ENCODE data around the gene BST1.
"Not testable (repeated sequence)": the region's sequence is repeated elsewhere in the genome, so short reads cannot be mapped to it uniquely, and the experiment has no call there.

BST1 gene

DNA sequence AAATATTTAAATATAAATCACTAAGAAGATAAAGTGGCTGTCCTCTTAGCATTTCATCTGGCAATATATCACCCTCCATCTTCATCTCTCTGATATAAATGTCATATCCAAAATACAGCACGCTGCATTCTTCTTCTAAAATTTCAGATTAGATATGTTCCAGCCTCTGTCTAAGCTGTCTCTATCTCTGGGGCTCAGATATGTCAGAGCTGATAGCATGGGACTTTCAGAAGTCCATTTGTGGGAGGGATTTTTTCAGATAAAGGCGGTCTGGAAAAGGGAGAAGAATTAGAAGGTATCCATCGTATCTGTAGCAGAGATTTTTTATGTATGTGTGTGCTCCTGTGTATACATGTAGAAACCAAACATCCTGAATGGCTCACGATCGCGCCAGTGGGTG, 50.2 kb downstream of the BST1 start:
- TF ChIP-seq, protein P1, sequence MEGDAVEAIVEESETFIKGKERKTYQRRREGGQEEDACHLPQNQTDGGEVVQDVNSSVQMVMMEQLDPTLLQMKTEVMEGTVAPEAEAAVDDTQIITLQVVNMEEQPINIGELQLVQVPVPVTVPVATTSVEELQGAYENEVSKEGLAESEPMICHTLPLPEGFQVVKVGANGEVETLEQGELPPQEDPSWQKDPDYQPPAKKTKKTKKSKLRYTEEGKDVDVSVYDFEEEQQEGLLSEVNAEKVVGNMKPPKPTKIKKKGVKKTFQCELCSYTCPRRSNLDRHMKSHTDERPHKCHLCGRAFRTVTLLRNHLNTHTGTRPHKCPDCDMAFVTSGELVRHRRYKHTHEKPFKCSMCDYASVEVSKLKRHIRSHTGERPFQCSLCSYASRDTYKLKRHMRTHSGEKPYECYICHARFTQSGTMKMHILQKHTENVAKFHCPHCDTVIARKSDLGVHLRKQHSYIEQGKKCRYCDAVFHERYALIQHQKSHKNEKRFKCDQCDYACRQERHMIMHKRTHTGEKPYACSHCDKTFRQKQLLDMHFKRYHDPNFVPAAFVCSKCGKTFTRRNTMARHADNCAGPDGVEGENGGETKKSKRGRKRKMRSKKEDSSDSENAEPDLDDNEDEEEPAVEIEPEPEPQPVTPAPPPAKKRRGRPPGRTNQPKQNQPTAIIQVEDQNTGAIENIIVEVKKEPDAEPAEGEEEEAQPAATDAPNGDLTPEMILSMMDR (IDR thresholded peaks at IDR 0.05; ENCODE audit: low read length, missing control alignments) = no peak
- H3K4me3 ChIP-seq (replicated peaks; ENCODE audit: low read depth, low read length) = no peak overlapping the region
- DNase-seq (ENCODE audit: low read depth) = no peak

DNA sequence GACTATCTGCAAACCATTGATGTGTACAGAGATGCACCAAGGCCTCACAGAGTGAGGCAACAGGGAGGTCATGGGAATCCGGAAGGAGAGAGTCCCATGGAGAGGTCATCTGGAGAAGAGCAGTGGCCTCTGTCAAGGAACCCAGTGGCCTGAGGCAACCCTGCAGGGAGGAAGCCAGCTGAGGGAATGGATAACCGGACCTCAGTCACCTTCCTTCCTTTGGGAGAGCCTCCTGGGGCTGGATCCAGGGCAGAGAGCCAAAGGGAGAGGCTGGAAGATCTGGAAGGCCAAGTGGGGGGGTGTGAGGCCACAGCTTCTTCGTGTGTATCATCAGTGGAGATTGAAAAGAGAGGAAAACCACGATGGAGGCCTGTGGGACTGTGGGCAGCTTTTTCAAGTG, 50.9 kb downstream of the BST1 start:
- TF ChIP-seq, protein P1 (IDR thresholded peaks at IDR 0.05; ENCODE audit: low read length, missing control alignments) = no peak
- no peak overlapping the region for H3K4me3 ChIP-seq (replicated peaks; ENCODE audit: low read depth, low read length)
- DNase-seq (ENCODE audit: low read depth) = peak; percentile 37

DNA sequence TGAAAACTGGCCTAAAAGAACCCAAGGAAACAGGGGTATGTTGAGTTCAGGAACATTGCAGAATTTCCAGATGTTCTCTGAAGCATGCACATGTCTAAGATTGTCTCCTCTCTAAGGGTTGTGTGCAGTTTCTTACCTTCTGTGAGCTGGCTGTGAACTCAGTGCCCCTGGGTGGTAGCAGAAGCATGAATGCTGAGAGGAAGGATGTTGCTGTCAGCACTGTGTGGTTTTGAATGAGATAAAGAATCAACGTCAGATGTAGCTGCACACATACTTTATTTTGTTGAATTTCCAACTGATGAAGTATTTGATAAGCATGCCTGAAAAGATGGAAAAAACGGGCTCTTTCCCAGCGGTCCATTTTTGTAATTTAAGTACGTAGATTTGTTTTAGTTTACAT, 51.5 kb downstream of the BST1 start:
- DNase-seq (ENCODE audit: low read depth) = peak; percentile 48
- TF ChIP-seq, protein P1 (IDR thresholded peaks at IDR 0.05; ENCODE audit: low read length, missing control alignments) = no peak
- no peak overlapping the region for H3K4me3 ChIP-seq (replicated peaks; ENCODE audit: low read depth, low read length)

DNA sequence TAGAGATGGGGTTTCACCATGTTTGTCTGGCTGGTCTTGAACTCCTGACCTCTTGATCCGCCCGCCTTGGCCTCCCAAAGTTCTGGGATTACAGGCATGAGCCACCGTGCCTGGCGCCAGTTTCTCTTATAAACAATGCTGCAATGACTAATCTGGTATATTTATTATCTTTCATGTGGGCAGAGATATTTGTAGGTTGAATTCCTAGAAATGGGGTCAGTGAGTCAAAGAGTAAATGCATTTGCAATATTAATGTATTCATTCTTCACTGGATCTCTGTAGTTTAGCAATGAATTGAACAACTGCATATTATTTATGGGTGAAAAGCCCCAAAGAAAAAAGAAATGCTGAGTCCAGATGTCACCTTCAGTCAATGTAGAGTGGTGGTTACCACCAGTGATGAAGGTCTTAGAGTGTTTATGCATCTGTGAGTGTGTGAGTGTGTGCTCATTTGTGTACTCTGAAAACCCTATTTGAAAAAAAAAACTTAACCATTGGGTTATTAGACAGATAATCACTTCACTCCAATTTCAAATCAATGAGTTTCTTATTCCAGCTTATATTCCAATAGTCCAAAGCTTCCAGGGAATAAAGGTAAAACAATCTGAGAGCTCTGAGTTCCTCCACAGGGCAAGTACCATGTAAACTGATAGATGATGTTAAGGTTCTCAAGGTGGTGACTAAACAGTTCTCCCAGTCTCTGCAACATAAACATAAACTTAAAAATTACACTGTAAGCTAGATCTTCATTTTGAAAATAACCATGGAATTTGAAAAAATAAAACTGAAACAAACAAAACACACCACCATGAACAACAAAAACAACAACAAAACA, 52.7 kb downstream of the BST1 start:
- DNase-seq (ENCODE audit: low read depth) = peak; percentile 49
- no peak overlapping the region for H3K4me3 ChIP-seq (replicated peaks; ENCODE audit: low read depth, low read length)
- TF ChIP-seq, protein P1 (IDR thresholded peaks at IDR 0.05; ENCODE audit: low read length, missing control alignments) = no peak

DNA sequence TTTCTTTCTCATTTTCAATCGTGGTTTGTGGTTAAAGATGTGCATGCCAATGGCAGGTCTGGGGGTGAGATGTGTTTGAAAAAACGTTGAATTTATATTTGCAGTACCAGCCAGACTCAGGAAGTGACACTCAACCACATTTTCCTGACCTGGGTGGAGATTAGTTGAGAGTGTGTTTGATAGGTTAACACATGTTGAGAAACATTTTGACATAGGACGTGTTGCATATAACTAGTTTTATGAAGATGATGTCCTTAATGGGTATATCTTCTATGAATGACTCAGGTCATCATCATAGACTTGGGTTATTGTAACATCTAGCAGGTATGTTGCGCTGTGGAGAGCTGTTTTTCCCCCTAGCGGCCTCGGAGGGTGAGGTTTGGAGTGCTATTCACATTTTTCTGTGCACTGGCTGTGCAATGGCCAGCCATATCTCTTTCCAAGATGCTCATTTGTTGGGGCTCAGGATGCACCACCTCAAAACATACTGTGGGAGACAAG, 53.5 kb downstream of the BST1 start:
- peak; percentile 32 for DNase-seq (ENCODE audit: low read depth)
- TF ChIP-seq, protein P1 (IDR thresholded peaks at IDR 0.05; ENCODE audit: low read length, missing control alignments) = peak; percentile 2
- H3K4me3 ChIP-seq (replicated peaks; ENCODE audit: low read depth, low read length) = no peak overlapping the region

DNA sequence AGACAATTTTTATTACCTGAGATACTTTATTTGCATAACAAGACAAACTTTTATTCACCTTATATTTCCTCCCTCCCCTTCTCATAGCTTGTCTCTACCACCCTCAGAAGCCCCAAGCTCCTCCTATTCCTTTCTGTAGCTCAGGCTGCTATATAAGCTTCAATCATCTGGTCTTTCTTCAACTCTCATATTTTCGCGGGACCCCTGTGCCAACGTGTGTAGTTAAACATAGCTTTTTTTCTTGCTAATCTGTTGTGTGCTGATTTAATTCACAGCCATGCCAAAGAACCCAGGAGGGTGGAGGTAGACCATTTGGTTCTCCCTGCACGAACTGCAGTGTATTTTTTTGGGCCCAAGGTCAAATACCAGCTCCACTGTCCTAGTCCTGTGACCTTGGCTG, 54.2 kb downstream of the BST1 start:
- TF ChIP-seq, protein P1 (IDR thresholded peaks at IDR 0.05; ENCODE audit: low read length, missing control alignments) = no peak
- H3K4me3 ChIP-seq (replicated peaks; ENCODE audit: low read depth, low read length) = no peak overlapping the region
- no peak for DNase-seq (ENCODE audit: low read depth)

DNA sequence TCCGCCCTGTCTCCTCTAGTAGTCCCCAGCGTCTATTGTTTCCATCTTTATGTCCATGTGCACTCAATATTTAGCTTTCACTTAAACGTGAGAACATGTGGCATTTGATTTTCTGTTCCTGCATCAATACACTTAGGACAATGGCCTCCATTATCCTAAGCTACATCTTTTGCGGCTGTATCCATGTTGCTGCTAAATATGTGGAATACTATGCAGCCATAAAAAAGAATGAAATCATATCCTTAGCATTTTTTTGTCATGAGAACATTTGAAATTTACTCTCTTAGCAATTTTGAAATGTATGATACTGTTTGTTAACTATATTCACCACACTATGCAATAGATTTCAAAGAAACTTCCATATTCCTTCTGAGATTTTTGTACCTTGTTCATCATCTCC, 55.4 kb downstream of the BST1 start:
- DNase-seq (ENCODE audit: low read depth) = no peak
- H3K4me3 ChIP-seq (replicated peaks; ENCODE audit: low read depth, low read length) = no peak overlapping the region
- TF ChIP-seq, protein P1 (IDR thresholded peaks at IDR 0.05; ENCODE audit: low read length, missing control alignments) = no peak

DNA sequence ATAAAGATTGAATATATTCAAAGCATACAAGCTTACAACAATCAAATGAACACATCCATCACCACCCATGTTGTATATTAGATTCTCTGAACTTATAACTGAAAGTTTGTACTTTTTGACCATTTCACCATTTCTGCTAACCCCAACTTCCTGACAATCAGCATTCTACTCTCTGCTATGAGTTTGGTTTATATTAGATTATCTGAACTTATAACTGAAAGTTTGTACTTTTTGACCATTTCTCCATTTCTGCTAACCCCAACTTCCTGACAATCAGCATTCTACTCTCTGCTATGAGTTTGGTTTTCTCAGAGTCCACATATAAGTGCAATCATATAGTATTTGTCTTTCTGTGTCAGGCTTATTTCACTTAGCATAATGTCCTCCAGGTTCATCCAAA, 59.6 kb downstream of the BST1 start:
- DNase-seq (ENCODE audit: low read depth) = not testable (repeated sequence)

More for the DNA sequence above, 59.6 kb downstream of the BST1 start:
- not testable (repeated sequence) for H3K4me3 ChIP-seq (replicated peaks; ENCODE audit: low read depth, low read length)

Measured in fibroblast of pulmonary artery (primary cell).